ENCODE data around the gene RAD51B.

Gene RAD51B

DNA sequence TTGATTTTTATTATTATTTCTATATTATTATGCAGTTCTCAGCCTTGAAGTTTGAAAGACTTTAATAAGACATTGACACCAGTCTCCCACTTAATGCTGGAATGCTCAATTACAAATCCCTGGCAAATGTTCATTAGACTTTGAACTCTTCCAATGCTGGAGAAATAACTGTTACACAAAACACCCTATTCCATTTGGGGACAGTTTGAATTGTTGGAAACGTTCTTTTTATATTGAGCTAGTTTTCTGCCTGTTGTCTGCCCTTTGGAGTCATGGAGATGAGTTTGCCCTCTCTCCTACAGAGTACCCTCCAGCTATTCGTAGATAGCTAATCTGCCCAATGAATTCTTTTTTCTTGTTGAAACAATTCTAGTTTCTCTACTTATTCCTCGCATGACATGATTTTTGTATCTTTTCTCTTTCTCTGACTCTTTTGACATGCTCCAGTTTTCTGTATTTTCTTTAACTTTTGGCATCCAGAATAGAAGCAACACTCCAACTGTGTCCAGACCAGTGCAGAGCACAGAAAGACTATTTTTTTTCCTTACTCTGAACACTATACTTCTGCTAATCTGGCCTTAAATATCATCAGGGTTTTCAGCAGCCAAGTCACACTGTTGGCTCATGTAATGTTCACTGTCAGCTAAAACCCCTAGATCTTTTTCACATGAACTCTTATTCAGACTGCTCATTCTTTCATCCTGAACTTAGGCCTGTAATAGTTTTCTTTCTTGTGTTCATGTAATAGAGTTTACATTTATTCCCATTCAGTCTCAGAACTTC lies 379.3 kb downstream of the RAD51B start:
- 83 to 88% methylated on average over 2 of the region's 3 CpGs for WGBS, 2 experiments (ENCODE audit: insufficient coverage in 2 of 2)
- Histone ChIP-seq H3K4me3 (ENCODE audit: extremely low read depth, insufficient read depth, low read length, poor library complexity, severe bottlenecking) (no peak overlapping the region), H3K4me1 (ENCODE audit: control insufficient read depth, insufficient read depth, low read length, poor library complexity, severe bottlenecking) (peaks cover 10% of the 10 kb centered on the region), H3K27ac (ENCODE audit: low read depth, low read length, severe bottlenecking) (peak overlapping the region; percentile 78), H3K9me3 (ENCODE audit: control insufficient read depth, low read length) (no peaks in the 10 kb centered on the region), H3K36me3 (ENCODE audit: control insufficient read depth, insufficient read depth, low read length) (no peaks in the 10 kb centered on the region)

DNA sequence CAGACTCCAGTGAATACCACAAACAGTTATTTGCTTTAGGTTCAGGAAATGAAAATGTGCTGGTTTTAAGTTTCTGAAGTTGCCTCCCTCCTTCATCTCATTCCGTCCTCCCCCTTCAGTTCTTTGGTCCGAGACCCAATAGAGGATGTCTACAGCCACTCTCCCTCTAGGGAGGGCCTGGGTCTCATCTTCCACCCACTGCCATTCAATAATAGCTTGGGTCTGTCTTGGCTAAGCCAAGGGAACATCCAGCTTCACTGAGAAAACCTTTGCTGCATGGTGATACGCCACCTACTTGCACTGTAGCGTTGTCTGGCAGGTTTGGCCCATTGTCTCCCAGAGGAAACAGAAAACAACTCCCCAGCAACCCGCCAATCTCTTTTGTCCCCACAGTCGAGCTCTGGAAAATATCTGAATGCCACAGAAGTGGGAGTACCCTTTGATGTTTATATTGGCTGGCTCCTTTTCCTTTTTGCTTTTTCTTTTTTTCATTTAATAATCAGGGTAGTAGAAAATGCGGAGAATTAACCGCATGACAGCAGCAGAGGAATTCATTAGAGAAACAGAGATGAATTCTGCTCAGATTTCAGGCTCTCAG lies 380.1 kb downstream of the RAD51B start:
- H3K27ac ChIP-seq (ENCODE audit: low read depth, low read length, severe bottlenecking), result peak overlapping the region; percentile 78
- WGBS, 2 experiments (ENCODE audit: insufficient coverage in 2 of 2), result 67 to 75% methylated on average over 4 to 5 of the region's 8 CpGs
- peaks cover 10% of the 10 kb centered on the region for H3K4me1 ChIP-seq (ENCODE audit: control insufficient read depth, insufficient read depth, low read length, poor library complexity, severe bottlenecking)
- H3K4me3 ChIP-seq (ENCODE audit: extremely low read depth, insufficient read depth, low read length, poor library complexity, severe bottlenecking), result no peak overlapping the region
- no peaks in the 10 kb centered on the region for H3K9me3 ChIP-seq (ENCODE audit: control insufficient read depth, low read length)
- H3K36me3 ChIP-seq (ENCODE audit: control insufficient read depth, insufficient read depth, low read length), result no peaks in the 10 kb centered on the region

GRCh38 chr14:68203871-68204270 lies 384.3 kb downstream of the RAD51B start:
- Histone ChIP-seq H3K4me3 (ENCODE audit: extremely low read depth, insufficient read depth, low read length, poor library complexity, severe bottlenecking) (no peak overlapping the region), H3K4me1 (ENCODE audit: control insufficient read depth, insufficient read depth, low read length, poor library complexity, severe bottlenecking) (peaks cover 10% of the 10 kb centered on the region), H3K9me3 (ENCODE audit: control insufficient read depth, low read length) (no peaks in the 10 kb centered on the region), H3K36me3 (ENCODE audit: control insufficient read depth, insufficient read depth, low read length) (no peaks in the 10 kb centered on the region), H3K27ac (ENCODE audit: low read depth, low read length, severe bottlenecking) (no peak overlapping the region)

DNA sequence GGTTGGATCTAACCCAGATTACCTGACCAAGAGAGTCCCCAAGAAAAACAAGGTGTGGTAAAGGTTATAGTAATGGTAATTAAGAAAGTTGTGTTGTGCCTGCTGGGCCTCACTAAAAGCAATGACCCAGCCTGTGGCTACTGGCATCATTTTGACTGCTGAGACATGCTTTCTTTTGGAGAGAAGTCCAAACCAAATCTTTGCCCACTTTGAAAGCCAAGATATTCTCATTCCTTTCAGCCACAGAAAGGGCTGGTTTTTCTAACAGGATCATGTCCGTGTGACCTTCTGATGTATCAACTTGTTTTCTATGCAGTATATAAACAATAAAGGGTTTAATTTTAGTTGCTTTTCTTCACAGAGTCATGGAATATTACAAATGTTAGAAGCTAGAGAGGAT lies 388.6 kb downstream of the RAD51B start:
- no peaks in the 10 kb centered on the region for H3K36me3 ChIP-seq (ENCODE audit: control insufficient read depth, insufficient read depth, low read length)
- WGBS, 2 experiments (ENCODE audit: insufficient coverage in 2 of 2), result no CpG with 5 or more reads among the region's 1 CpG
- no peaks in the 10 kb centered on the region for H3K4me1 ChIP-seq (ENCODE audit: control insufficient read depth, insufficient read depth, low read length, poor library complexity, severe bottlenecking)
- H3K9me3 ChIP-seq (ENCODE audit: control insufficient read depth, low read length), result no peaks in the 10 kb centered on the region
- no peak overlapping the region for H3K4me3 ChIP-seq (ENCODE audit: extremely low read depth, insufficient read depth, low read length, poor library complexity, severe bottlenecking)
- no peak overlapping the region for H3K27ac ChIP-seq (ENCODE audit: low read depth, low read length, severe bottlenecking)

DNA sequence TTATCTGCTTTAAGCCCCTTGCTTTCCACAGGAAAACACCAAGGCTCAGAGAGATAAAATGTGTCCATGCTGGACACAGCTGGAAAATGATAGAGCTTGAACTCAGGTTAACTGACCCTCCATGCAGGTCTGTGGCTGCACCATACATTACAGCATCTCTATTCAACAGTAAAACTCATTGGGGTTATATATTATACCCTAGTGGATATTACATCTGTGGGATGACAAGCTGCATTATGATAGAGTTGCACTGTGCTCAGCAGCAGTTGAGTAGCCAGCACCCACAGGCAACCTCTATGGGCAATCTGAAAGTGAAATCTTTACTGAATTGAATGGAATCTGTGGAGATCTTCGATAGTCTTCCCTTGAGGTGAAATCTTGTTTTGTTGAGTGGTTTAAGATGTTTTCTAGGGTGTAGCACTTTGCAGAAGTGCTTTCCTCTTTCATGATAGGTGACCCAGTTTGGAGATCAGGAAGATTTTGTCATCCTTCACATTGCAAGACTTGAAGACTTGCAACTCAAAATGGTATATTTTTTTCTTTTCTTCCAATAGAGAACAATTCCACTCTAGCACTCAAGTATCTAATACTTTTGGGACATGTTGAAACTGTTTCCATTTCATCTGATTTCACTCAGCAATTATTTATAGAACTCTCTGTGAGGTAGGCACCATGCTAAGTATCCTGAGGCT lies 389.2 kb downstream of the RAD51B start:
- H3K9me3 ChIP-seq (ENCODE audit: control insufficient read depth, low read length), result no peaks in the 10 kb centered on the region
- no peaks in the 10 kb centered on the region for H3K4me1 ChIP-seq (ENCODE audit: control insufficient read depth, insufficient read depth, low read length, poor library complexity, severe bottlenecking)
- H3K36me3 ChIP-seq (ENCODE audit: control insufficient read depth, insufficient read depth, low read length), result no peaks in the 10 kb centered on the region
- no peak overlapping the region for H3K27ac ChIP-seq (ENCODE audit: low read depth, low read length, severe bottlenecking)
- WGBS, 2 experiments (ENCODE audit: insufficient coverage in 2 of 2), result 80 to 86% methylated on average over 1 of the region's 1 CpG
- no peak overlapping the region for H3K4me3 ChIP-seq (ENCODE audit: extremely low read depth, insufficient read depth, low read length, poor library complexity, severe bottlenecking)

- no peak overlapping the region for H3K27ac ChIP-seq (ENCODE audit: low read depth, low read length, severe bottlenecking)
Measured at GRCh38 chr14:68210729-68211299, 391.2 kb downstream of the RAD51B start.

DNA sequence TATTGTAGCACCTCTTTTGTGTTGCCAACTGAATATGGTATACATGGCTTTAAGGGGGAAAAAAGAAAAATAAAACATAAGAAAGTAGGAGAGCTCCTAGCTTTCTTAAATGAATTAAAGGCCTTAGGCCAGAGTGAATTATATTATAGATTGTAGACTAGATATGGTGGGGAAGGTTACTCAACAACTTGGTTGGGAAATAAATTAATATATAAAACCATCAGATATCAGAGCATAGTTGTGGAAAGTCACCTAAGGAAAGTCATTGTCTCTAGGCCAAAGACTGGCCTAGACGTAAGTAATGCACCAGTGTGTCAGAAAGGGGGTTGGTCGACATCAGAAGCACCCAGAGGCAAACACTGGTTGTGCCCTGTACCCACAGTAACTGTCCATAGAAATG lies 391.8 kb downstream of the RAD51B start:
- no peak overlapping the region for H3K27ac ChIP-seq (ENCODE audit: low read depth, low read length, severe bottlenecking)
- no peaks in the 10 kb centered on the region for H3K4me1 ChIP-seq (ENCODE audit: control insufficient read depth, insufficient read depth, low read length, poor library complexity, severe bottlenecking)
- no peaks in the 10 kb centered on the region for H3K36me3 ChIP-seq (ENCODE audit: control insufficient read depth, insufficient read depth, low read length)
- H3K4me3 ChIP-seq (ENCODE audit: extremely low read depth, insufficient read depth, low read length, poor library complexity, severe bottlenecking), result no peak overlapping the region
- 93 to 100% methylated on average over 2 of the region's 2 CpGs for WGBS, 2 experiments (ENCODE audit: insufficient coverage in 2 of 2)
- H3K9me3 ChIP-seq (ENCODE audit: control insufficient read depth, low read length), result no peaks in the 10 kb centered on the region

More at GRCh38 chr14:68210729-68211299, 391.2 kb downstream of the RAD51B start:
- no peak overlapping the region for H3K4me3 ChIP-seq (ENCODE audit: extremely low read depth, insufficient read depth, low read length, poor library complexity, severe bottlenecking)
- no peaks in the 10 kb centered on the region for H3K4me1 ChIP-seq (ENCODE audit: control insufficient read depth, insufficient read depth, low read length, poor library complexity, severe bottlenecking)
- WGBS, 2 experiments (ENCODE audit: insufficient coverage in 2 of 2), result 98 to 100% methylated on average over 3 to 5 of the region's 5 CpGs
- no peaks in the 10 kb centered on the region for H3K36me3 ChIP-seq (ENCODE audit: control insufficient read depth, insufficient read depth, low read length)
- H3K9me3 ChIP-seq (ENCODE audit: control insufficient read depth, low read length), result no peaks in the 10 kb centered on the region

- Histone ChIP-seq H3K36me3 (ENCODE audit: control insufficient read depth, insufficient read depth, low read length) (no peaks in the 10 kb centered on the region), H3K9me3 (ENCODE audit: control insufficient read depth, low read length) (no peaks in the 10 kb centered on the region), H3K27ac (ENCODE audit: low read depth, low read length, severe bottlenecking) (no peak overlapping the region), H3K4me3 (ENCODE audit: extremely low read depth, insufficient read depth, low read length, poor library complexity, severe bottlenecking) (no peak overlapping the region), H3K4me1 (ENCODE audit: control insufficient read depth, insufficient read depth, low read length, poor library complexity, severe bottlenecking) (no peaks in the 10 kb centered on the region)
- 91% methylated on average over 2 of the region's 2 CpGs; no CpG with 5 or more reads in 1 of the 2 experiments for WGBS, 2 experiments (ENCODE audit: insufficient coverage in 2 of 2)
Measured at GRCh38 chr14:68211886-68212285, 392.3 kb downstream of the RAD51B start.

GRCh38 chr14:68212361-68212760 lies 392.8 kb downstream of the RAD51B start:
- H3K4me3 ChIP-seq (ENCODE audit: extremely low read depth, insufficient read depth, low read length, poor library complexity, severe bottlenecking), result no peak overlapping the region
- H3K9me3 ChIP-seq (ENCODE audit: control insufficient read depth, low read length), result no peaks in the 10 kb centered on the region
- H3K4me1 ChIP-seq (ENCODE audit: control insufficient read depth, insufficient read depth, low read length, poor library complexity, severe bottlenecking), result no peaks in the 10 kb centered on the region
- no peaks in the 10 kb centered on the region for H3K36me3 ChIP-seq (ENCODE audit: control insufficient read depth, insufficient read depth, low read length)
- no peak overlapping the region for H3K27ac ChIP-seq (ENCODE audit: low read depth, low read length, severe bottlenecking)

GRCh38 chr14:68214431-68214830 lies 394.9 kb downstream of the RAD51B start:
- WGBS, 2 experiments (ENCODE audit: insufficient coverage in 2 of 2), result 100% methylated on average over 1 of the region's 4 CpGs
- H3K9me3 ChIP-seq (ENCODE audit: control insufficient read depth, low read length), result no peaks in the 10 kb centered on the region
- H3K27ac ChIP-seq (ENCODE audit: low read depth, low read length, severe bottlenecking), result no peak overlapping the region
- H3K4me1 ChIP-seq (ENCODE audit: control insufficient read depth, insufficient read depth, low read length, poor library complexity, severe bottlenecking), result no peaks in the 10 kb centered on the region
- no peaks in the 10 kb centered on the region for H3K36me3 ChIP-seq (ENCODE audit: control insufficient read depth, insufficient read depth, low read length)
- no peak overlapping the region for H3K4me3 ChIP-seq (ENCODE audit: extremely low read depth, insufficient read depth, low read length, poor library complexity, severe bottlenecking)

Data from mesodermal cell (in vitro differentiated cells).